GM10847 (cell line): Measurements from ENCODE around the gene ATP11A.

ENCODE experiments used
- POLR2A ChIP-seq: IDR thresholded peaks from 2 replicates; pipeline ENCODE4 v1.6.1; 2011; ENCODE audit not compliant: insufficient read length; ENCODE audit errors: extremely low read depth

Gene ATP11A

DNA sequence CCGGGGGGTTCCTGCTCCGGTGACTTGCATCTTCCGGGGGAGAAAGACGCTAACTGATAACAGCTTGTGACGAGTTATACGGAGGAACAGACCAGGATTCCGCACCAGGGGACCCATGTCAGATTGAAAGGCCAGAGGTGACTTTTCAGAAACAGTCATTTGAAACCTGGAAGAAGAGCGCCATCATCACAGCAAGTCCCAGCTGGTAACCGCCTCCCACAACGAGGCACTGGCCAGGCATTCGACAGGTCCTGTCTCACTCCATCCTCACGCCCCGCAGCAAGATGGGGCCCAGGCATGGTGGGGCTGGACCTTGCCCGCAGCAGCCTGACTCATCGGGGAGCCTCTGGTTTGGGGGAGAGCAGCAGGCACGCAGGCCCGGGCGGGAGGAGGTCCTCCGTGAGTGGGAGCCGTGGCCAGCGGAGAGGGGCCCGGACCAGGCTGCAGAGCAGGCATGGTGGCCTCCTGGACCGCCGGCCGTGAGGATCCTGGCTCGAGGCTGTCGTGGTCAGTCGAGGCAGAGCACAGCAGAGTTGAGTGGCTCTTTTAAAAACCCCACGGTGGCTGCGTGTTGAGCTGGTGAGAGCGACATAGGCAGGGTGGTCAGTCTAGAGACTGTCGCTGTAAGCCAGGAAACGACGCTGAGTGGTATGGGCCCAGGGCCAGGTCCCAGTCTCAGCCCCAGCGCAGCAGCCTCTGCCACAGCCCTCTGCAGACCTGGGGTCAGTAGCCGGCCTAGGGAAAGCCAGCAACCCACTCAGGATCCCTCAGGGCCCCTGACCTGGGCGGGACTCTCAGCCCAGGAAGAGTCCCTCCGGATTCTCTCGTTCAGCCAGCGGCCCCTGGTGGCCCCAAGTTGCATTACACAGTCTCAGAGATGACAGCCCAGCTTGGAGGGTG, 184.3 kb downstream of the ATP11A start:
- TF ChIP-seq POLR2A = no peak

DNA sequence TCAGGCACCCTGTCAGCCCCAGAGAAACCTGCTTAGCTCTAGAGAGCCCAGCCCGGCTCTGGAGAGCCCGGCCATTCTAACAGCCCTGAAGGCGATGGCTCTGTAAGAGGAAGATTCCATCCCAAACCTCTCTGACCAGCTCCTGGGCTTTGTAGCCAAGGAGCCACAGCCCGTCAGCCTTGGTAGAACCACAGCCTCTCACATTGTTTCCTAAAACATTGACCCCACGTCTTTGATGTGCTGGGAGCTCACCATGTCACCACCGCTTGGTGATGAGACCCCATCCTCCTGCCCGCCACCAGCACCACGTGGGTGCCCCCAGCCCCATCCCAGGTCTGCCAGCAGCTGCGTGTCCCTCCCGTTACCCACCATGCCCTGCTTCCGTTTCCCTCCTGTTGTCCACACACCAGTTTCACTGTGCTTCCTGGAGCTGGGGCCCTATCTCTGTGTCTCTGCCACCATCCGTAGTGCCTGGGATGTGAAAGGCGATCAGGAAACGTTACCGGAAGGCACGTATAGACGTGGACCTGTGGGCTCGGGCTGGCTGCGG, 185.0 kb downstream of the ATP11A start:
- no peak for TF ChIP-seq POLR2A

DNA sequence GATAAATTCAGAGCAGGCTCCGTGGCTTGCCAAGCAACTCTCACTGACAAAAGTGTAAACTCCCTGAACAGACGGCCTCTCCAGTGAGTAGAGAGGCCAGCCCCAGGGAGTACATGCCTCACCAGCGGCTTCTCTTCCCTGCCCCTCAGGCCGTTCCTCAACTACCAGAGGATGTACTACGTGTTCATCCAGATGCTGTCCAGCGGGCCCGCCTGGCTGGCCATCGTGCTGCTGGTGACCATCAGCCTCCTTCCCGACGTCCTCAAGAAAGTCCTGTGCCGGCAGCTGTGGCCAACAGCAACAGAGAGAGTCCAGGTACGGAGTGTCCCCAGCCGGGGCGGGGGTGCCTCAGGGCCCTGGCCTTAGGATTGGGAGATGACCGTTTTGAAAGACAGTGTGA, 185.8 kb downstream of the ATP11A start:
- TF ChIP-seq POLR2A = no peak

DNA sequence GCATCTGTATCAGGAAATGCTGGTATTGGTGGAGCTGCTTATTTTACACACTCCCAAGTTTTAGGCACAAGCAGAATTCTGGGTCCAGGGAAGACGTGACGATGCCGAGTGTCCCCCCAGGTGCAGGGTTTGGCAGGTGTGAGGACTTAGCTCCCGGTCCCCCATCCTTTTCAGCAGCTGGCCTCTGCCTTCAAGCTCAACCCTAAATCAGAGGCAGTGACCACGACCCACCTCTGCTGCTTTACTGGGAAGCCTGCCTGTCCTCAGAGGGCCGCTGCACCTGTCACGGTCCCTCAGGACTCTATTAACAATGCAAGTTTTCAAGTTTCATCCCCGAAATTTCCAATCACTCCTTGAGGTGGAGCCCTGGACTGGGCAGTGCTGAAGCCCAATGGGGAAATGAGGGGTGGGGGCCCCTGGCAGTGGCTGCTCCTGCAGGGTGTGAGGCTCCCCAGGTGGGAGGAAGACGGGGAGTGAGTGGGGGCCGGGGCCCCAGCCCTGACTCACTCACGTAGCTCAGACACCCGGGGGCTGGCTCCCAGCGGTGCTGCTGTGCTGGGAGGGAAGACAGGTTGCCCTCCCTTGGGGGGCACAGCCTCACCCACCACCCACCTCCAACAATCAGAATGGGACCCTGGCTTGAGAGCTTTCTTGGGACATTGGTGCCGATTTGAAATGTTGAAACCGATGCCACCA, 186.6 kb downstream of the ATP11A start:
- no peak for TF ChIP-seq POLR2A

DNA sequence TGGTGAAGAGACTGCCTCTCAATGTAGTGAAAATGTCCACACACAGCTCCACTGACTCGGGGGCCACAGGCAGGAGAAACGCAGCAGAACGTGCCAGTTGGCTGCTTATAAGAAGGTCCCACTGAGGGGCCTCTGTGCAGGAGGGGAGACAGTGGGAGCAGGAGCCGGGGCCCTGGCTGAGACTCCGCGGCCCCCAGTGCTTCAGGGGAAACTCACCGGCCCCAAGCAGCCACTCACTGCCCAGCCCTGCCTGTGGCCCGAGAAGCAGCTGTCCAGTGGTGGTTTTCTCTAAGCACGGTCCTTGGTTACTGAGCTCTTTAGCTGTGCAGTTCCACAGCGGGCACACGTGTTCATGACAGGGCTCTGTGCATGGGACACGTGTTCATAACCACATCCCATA, 187.2 kb downstream of the ATP11A start:
- no peak for TF ChIP-seq POLR2A

DNA sequence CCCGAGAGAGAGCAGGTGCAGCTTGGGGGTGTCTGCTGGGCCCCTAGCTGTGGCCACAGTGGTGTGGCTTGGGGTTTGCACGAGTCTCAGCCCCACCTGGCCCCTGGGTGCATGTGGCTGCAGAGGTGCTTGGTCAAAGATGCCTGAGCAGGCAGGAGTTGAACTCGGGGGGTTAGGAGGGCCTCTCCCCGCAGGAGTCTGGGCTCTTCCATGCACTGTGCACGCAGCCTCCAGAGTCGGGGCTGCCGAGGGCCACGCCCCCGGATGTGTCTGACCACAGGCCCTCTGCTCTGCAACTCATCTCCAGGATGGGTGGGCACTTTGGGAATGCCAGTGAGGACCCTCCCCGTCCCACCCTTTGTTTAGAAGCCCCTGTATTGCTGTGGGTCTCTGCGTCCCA, 187.7 kb downstream of the ATP11A start:
- TF ChIP-seq POLR2A = no peak

DNA sequence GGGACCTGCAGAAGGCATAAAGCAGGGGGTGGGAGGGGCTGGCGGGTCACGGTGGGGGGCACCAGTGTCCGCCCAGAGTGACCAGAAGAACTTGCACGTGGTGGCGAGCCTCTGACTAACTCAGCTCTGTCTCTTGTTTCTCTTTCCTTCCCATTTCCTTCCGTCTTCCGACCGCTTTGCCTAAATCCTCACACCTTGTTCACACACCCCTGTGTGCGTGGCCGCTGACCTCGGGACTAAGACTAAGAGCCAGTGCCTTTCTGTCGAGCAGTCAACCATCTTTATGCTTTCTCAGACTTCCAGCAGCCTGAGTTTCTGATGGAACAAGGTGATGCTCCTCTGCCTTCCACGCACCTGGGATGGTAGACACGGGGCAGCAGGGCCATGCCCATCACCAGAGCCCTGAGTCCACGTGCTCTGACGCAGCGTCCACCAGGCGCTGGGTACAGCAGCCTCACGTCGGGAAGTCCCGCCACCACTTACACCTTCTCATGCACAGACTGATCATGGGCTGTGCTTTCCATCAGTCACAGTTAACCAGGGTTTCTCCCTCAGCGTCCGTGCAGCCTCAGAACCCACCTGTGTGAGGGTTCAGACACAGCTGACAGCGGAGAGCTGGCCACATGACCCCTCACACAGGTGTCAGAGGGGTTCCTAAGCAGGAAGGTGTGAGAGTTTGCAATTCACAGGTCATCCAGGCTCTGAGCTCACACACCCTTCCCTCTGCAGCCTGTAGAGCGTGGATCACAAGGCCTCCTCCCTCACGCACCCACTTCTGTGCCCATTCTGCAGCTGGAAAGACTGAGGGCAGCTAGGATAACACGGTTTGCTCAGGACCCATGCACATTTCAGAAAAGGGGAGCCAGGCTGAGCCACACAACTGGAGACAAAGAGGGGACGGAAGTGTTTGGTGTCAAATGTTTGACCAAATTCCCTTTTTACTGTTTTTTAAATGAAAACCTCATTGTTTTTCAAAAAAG, 188.4 kb downstream of the ATP11A start:
- no peak for TF ChIP-seq POLR2A

DNA sequence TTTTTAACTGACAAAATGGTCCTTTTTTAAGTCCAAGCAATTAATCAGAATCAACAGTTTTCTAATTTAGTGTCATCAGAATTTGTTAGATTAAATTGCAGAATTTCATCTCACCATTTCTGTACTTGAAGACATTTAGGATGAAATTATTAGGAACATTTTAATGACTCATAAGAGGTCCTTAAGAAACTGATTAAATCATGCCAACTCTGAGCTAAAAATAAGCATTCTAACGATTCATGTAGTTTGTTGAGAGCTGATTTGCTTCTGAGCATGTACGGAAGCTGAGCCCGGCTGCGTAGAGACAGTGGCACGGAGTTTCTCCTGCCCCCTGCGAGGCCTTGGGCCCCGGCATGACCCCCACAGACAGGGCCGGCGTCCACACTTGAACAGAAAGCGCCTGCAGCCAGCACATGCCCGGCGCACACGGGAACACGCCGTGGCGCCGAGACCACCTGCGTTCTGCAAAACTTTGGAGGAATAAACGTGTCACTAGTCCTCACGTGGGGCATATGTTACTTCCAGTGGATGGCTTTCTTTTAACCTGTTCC, 189.5 kb downstream of the ATP11A start:
- TF ChIP-seq POLR2A = no peak

DNA sequence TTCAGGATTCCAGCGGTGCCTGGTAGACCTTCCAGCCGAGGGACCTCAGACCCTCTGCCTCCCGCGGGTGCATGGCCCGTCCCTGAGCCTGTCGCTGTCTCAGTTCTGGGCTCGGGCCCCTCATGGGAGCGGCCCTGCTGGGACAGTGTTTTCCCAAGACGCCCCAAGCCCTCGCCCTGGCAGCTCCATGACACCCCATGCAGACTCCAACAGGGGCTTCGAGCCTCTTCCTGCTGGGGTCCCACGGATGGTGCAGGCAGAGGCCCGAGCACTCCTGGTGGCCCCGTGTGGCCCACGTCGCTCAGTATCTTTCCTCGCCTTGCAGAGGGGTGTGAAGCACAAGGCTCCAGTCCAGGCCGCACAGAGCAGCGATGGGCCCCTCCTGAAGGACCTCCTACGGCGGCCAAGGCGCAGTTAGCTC, 190.4 kb downstream of the ATP11A start:
- TF ChIP-seq POLR2A = no peak

DNA sequence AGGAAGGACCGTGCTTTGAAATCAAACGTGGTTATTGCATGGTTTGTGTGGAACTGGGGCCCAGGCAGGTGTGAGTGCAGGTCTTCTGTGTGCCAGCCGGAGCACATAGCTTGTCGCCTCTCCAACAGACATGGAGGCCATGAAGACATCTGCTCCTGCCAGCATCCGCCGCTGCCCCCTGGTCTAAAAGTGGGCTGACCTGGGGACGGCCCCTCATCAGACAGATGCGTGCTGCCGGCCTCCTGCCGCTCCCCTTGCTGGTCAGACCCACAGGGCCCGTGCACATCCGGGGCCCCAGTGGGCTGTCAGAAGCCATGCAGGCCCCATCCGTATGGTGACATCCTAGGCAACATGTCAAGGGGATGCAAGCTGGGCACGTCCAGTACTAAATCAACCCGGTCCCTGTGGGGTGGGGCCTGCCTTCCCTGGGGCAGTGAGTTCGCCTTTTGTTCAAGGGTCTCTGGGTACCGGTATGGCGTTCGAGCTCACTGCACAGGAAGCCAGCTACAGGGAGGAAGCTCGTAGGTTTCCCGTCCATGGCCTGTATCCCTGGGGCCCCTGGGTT, 191.2 kb downstream of the ATP11A start:
- TF ChIP-seq POLR2A = no peak

DNA sequence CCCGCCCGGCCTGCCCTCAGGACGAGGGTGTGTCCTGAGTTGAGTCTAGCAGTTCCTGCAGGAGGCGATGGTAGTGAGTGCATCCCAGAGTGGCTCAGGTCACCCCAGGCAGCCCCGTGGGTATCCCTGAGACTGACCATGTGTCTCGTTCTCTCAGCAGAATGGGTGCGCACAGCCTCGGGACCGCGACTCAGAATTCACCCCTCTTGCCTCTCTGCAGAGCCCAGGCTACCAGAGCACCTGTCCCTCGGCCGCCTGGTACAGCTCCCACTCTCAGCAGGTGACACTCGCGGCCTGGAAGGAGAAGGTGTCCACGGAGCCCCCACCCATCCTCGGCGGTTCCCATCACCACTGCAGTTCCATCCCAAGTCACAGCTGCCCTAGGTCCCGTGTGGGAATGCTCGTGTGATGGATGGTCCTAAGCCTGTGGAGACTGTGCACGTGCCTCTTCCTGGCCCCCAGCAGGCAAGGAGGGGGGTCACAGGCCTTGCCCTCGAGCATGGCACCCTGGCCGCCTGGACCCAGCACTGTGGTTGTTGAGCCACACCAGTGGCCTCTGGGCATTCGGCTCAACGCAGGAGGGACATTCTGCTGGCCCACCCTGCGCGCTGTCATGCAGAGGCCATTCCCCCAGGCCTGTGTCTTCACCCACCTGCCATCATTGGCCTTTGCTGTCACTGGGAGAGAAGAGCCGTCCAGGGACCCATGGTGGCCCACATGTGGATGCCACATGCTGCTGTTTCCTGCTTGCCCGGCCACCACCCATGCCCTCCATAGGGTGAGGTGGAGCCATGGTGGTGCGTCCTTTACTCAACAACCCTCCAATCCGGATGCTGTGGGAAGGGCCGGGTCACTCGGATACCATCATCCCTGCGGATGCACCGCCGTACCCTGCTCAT, 192.1 kb downstream of the ATP11A start:
- no peak for TF ChIP-seq POLR2A

DNA sequence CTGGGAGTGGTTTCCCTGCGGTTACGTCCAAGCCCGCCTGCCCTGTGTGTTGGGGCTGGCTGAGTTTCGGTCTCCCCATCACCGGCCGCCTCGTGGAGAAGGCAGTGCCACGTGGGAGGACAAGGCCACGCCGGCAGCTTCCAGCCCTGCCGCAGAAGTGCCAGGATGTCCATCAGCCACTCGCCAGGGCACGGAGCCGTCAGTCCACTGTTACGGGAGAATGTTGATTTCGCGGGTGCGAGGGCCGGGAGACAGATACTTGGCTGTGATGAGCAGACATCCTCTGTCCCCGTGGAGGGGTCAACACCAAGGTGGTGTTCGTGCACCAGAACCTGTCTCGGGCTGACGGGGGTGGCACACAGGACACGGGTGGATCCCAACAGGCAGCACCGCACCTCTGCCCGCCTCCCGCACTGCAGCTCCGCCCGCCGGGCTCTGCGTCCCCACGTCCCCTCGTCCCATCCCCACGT, 192.8 kb downstream of the ATP11A start:
- no peak for TF ChIP-seq POLR2A

DNA sequence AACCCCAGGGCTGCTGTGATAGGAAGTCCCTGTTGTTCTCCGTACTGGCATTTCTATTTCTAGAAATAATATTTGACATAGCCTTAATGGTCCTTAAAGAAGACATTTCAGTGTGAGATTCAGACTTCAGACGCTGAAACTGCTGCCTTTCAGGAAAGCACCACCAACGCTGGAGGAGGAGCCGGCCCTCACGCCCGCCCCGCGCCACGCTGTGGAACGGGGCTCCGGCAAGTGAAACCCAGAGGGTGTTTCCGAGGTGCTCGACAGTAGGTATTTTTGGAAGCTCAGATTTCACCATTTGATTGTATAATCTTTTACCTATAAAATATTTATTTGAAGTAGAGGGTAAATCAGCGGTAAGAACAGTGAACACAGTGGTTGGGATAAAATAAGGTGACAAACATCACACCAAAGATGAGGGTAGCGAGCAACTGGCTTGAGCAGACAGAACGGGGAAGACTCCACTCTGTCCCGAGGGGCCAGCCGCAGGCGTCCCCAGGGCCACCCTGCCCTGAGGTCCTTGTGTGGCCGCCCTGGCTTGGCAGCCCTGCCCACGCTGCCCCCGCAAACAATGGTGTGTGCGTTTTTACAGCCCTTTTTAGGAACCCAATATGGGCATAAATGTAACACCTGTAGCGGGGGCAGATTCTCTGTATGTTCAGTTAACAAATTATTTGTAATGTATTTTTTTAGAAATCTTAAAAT, 193.6 kb downstream of the ATP11A start:
- no peak for TF ChIP-seq POLR2A
